Measurements from ENCODE around the gene RGR. TPM values are rescaled to one million over a fixed set of nuclear protein-coding genes. Genes with fewer than 3 reads are reported as not detected.

The RGR gene
- total and polyA plus RNA-seq, 5 donors from 2014 or later: not detected

- no peak overlapping the region for H3K4me3 Mint-ChIP-seq
- H3K27ac Mint-ChIP-seq: no peak overlapping the region
- Histone ChIP-seq H3K27ac (ENCODE audit: insufficient read depth, low read length, poor library complexity, severe bottlenecking) (no peak overlapping the region), H3K36me3 (ENCODE audit: control insufficient read depth, insufficient read depth, low read length) (no peaks in the 10 kb centered on the region), H3K4me1 (ENCODE audit: control insufficient read depth, insufficient read depth, low read length, poor library complexity, severe bottlenecking) (peaks cover 6% of the 10 kb centered on the region), H3K27me3 (ENCODE audit: control insufficient read depth, insufficient read depth, low read length) (no peaks in the 10 kb centered on the region), H3K9me3 (ENCODE audit: control insufficient read depth in 2 of 2, low read length in 2 of 2) (no peaks in the 10 kb centered on the region), H3K4me3 (ENCODE audit: low read depth, low read length) (no peak overlapping the region)
- H3K9me3 Mint-ChIP-seq: no peaks in the 10 kb centered on the region
- H3K36me3 Mint-ChIP-seq: no peaks in the 10 kb centered on the region
- ATAC-seq (ENCODE audit: low read depth in 2 of 2): no peak
- H3K4me1 Mint-ChIP-seq: peaks cover 6 to 19% (median 10%) of the 10 kb centered on the region in 4 donors
- peak in 1 of 3 donors; percentile 36 for DNase-seq
- H3K27me3 Mint-ChIP-seq: no peaks in the 10 kb centered on the region
These were observed 63.8 kb downstream of the RGR start for GRCh38 chr10:84308481-84309304.

Other genes starting within 250 kb of the RGR start
- 77.9 TPM for gene GHITM, start 105.5 kb upstream of the RGR start, total RNA-seq
- gene GHITM, start 105.5 kb upstream of the RGR start, polyA plus RNA-seq: 100 to 1,000 TPM; 273 to 303 (median 288) TPM
- not detected for gene GPR15LG, start 71.3 kb upstream of the RGR start, total RNA-seq
- gene GPR15LG, start 71.3 kb upstream of the RGR start, polyA plus RNA-seq: not detected
- gene CDHR1, start 50.5 kb upstream of the RGR start, total RNA-seq: 0.25 TPM
- under 1 TPM in 1 of 4 donors, not detected in 3; 0.28 TPM for gene CDHR1, start 50.5 kb upstream of the RGR start, polyA plus RNA-seq
- gene LRIT2, start 19.5 kb upstream of the RGR start, total RNA-seq: not detected
- gene LRIT2, start 19.5 kb upstream of the RGR start, polyA plus RNA-seq: not detected
- gene LRIT1, start 3.5 kb upstream of the RGR start, total RNA-seq: not detected
- not detected for gene LRIT1, start 3.5 kb upstream of the RGR start, polyA plus RNA-seq
- 110 TPM for gene CCSER2, start 83.5 kb downstream of the RGR start, total RNA-seq
- gene CCSER2, start 83.5 kb downstream of the RGR start, polyA plus RNA-seq: 10 to 100 TPM; 45.7 to 78.5 (median 70.9) TPM

All from CD4-positive, CD25-positive, alpha-beta regulatory T cell (primary cell).